ENCODE measurements around the gene LAMTOR3. TPM values are rescaled to one million over a fixed set of nuclear protein-coding genes. Genes with fewer than 3 reads are reported as not detected.

LAMTOR3 gene
- total RNA-seq, 1 experiment from 2014 or later = 30.6 TPM

DNA sequence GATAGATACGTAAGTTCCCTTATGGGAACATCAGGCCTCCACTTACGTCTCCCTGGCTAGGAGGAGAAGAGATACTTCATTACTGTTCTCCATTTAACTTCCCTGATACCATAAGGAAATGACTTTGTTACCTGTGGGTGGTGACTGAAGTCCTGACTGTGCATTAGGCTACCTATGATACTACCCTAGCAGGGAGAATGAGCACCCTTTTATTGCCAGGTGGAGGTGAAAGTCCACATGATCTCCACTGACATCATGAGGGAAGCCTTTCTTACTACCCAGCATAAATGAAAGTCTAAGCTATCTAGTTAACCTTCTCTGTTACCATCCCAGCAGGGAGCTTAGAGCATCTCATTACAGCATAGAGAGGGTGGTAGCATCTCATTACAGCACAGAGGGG lies 24.4 kb upstream of the LAMTOR3 start:
- Histone ChIP-seq H2BK12ac (ENCODE audit: insufficient read length, low read depth, low read length) (no peak overlapping the region), H3K27ac (ENCODE audit: insufficient read length, low read depth, low read length) (no peak overlapping the region), H3K79me2 (ENCODE audit: insufficient read depth, low read length) (no peaks in the 10 kb centered on the region; the same call in 1 of the 2 replicates), H3K23me2 (ENCODE audit: insufficient read length, low read depth, low read length, poor library complexity, severe bottlenecking) (no peaks in the 10 kb centered on the region), H3K9ac (ENCODE audit: extremely low read depth, insufficient read length, low read length) (no peak overlapping the region), H2BK5ac (ENCODE audit: insufficient read length, low read length) (no peak overlapping the region), H2AK5ac (ENCODE audit: insufficient read length, low read length) (no peak overlapping the region), H2BK15ac (ENCODE audit: low read depth, low read length) (no peak overlapping the region), H4K20me1 (ENCODE audit: control insufficient read depth, insufficient read depth, insufficient read length) (no peaks in the 10 kb centered on the region), H3K4me1 (ENCODE audit: insufficient read depth, low read length) (no peaks in the 10 kb centered on the region), H3K9me3 (ENCODE audit: control insufficient read depth, low read depth, low read length) (no peaks in the 10 kb centered on the region), H2AFZ (ENCODE audit: low read length) (no peak overlapping the region), H3K79me1 (ENCODE audit: insufficient read depth, low read depth, low read length, poor library complexity, severe bottlenecking) (no peaks in the 10 kb centered on the region), H3K4me2 (ENCODE audit: insufficient read depth, insufficient read length, low read length) (no peak overlapping the region), H3K27me3 (ENCODE audit: insufficient read depth, low read length) (no peaks in the 10 kb centered on the region), H3K14ac (ENCODE audit: insufficient read depth, low read length) (no peak overlapping the region), H3K23ac (ENCODE audit: insufficient read length, low read depth, low read length) (no peak overlapping the region), H3T11ph (ENCODE audit: low read length) (no peak overlapping the region), H2BK120ac (ENCODE audit: low read depth, low read length, poor library complexity, severe bottlenecking) (no peak overlapping the region), H2BK20ac (ENCODE audit: low read depth, low read length, poor library complexity, severe bottlenecking) (no peak overlapping the region), H4K8ac (replicated peaks; ENCODE audit: insufficient read length, low read depth, low read length) (no peak overlapping the region), H3K4ac (ENCODE audit: low read depth, low read length) (no peak overlapping the region), H4K5ac (ENCODE audit: insufficient read length, low read depth, low read length) (no peak overlapping the region), H3K56ac (ENCODE audit: insufficient read length, low read depth, low read length) (no peak overlapping the region), H3K18ac (ENCODE audit: insufficient read length, low read depth, low read length) (no peak overlapping the region), H4K91ac (ENCODE audit: insufficient read length, low read depth, low read length) (no peak overlapping the region)
- Mint-ChIP-seq H3K27ac (no peak overlapping the region), H3K4me3 (no peak overlapping the region), H3K9me3 (no peaks in the 10 kb centered on the region), H3K27me3 (ENCODE audit: low read depth) (no peaks in the 10 kb centered on the region), H3K36me3 (ENCODE audit: insufficient read depth in 1 of 3, low read depth in 3 of 3) (peaks cover 16 to 32% (median 31%) of the 10 kb centered on the region in 3 experiments), H3K4me1 (no peaks in the 10 kb centered on the region)
- no peak for DNase-seq
- no CpG with 5 or more reads among the region's 2 CpGs for WGBS (ENCODE audit: extremely low coverage, insufficient read length, low lambda C conversion rate)
- TF ChIP-seq, protein P1, sequence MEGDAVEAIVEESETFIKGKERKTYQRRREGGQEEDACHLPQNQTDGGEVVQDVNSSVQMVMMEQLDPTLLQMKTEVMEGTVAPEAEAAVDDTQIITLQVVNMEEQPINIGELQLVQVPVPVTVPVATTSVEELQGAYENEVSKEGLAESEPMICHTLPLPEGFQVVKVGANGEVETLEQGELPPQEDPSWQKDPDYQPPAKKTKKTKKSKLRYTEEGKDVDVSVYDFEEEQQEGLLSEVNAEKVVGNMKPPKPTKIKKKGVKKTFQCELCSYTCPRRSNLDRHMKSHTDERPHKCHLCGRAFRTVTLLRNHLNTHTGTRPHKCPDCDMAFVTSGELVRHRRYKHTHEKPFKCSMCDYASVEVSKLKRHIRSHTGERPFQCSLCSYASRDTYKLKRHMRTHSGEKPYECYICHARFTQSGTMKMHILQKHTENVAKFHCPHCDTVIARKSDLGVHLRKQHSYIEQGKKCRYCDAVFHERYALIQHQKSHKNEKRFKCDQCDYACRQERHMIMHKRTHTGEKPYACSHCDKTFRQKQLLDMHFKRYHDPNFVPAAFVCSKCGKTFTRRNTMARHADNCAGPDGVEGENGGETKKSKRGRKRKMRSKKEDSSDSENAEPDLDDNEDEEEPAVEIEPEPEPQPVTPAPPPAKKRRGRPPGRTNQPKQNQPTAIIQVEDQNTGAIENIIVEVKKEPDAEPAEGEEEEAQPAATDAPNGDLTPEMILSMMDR (conservative IDR thresholded peaks at IDR 0.05) = no peak

Data from H9 (cell line).